ENCODE data around the gene OAS1.

OAS1 gene

DNA sequence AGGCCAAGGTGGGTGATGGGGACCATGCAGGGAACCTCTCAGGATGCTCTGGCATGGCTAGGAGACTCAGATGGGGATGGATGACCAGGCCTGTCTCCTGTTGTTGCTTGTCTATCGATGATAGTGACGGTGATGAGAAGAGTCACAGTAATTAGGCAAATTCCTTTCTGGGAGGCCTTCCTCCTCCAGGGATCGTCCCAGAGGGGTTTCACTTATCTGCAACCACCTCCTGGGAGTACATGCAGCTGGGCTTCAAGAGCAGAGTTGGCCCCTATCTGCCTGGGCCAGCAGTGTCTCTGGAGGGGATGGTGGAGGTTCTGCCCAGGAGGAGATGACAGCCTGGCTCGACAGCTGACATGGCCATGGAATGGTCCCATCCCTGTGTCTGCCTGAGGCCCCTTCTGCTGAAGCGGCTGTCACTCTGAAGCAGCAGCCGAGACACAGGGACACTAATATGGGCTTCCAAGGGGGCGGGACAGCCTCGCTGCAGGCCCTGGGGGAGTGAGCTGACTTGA lies 27.5 kb upstream of the OAS1 start:
- no peak overlapping the region for H2AFZ ChIP-seq (ENCODE audit: low read length)
- no peaks in the 10 kb centered on the region for H3K9me2 ChIP-seq (ENCODE audit: low read depth, low read length)
- 0 out of 2 replicates have a peak, but pooled peaks cover 6% of the 10 kb centered on the region for H3K27me3 ChIP-seq (ENCODE audit: insufficient read depth, low read length)
- no peaks in the 10 kb centered on the region for H3K9me3 ChIP-seq (ENCODE audit: low read length)
- no peak overlapping the region for H3K4me3 ChIP-seq (ENCODE audit: low read depth, low read length, poor library complexity, severe bottlenecking)
- H3K4me1 ChIP-seq (ENCODE audit: insufficient read depth, low read length, severe bottlenecking), result no peaks in the 10 kb centered on the region
- no peak overlapping the region for H3K27ac ChIP-seq (ENCODE audit: low read depth, low read length, poor library complexity, severe bottlenecking)
- no peak overlapping the region for H3K9ac ChIP-seq (ENCODE audit: low read length)
- H3K79me2 ChIP-seq (ENCODE audit: insufficient read depth, low read length), result no peaks in the 10 kb centered on the region
- H3K4me2 ChIP-seq (ENCODE audit: low read length), result no peak overlapping the region
- H4K20me1 ChIP-seq (ENCODE audit: insufficient read depth, low read length), result no peaks in the 10 kb centered on the region
- TF ChIP-seq, protein P1, sequence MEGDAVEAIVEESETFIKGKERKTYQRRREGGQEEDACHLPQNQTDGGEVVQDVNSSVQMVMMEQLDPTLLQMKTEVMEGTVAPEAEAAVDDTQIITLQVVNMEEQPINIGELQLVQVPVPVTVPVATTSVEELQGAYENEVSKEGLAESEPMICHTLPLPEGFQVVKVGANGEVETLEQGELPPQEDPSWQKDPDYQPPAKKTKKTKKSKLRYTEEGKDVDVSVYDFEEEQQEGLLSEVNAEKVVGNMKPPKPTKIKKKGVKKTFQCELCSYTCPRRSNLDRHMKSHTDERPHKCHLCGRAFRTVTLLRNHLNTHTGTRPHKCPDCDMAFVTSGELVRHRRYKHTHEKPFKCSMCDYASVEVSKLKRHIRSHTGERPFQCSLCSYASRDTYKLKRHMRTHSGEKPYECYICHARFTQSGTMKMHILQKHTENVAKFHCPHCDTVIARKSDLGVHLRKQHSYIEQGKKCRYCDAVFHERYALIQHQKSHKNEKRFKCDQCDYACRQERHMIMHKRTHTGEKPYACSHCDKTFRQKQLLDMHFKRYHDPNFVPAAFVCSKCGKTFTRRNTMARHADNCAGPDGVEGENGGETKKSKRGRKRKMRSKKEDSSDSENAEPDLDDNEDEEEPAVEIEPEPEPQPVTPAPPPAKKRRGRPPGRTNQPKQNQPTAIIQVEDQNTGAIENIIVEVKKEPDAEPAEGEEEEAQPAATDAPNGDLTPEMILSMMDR (IDR thresholded peaks at IDR 0.05; ENCODE audit: low read length), result no peak
- TF ChIP-seq EZH2 (IDR thresholded peaks at IDR 0.05; ENCODE audit: borderline replicate concordance, low read length), result no peak
- H3F3A ChIP-seq (ENCODE audit: insufficient read depth, low read length), result no peaks in the 10 kb centered on the region
- no peaks in the 10 kb centered on the region for H3K36me3 ChIP-seq (ENCODE audit: insufficient read depth, low read length)

DNA sequence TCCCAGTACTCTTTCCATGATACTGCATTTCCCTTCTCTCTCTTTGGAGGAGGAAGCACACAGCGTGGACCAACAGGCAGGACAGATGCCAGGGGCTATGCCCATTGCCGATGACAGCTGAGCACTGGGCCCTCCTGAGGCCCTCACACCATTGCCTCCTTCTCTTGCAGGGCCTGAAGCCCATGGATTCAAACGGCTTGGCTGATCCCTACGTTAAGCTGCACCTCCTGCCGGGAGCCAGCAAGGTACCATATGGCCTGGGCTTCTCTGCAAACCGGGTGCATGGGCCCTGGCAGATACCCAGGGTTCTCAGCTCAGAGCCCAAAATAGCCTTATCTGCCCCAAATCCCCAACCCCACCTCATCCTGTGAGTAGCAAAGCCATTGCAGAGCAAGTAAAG lies 25.2 kb upstream of the OAS1 start:
- Histone ChIP-seq H2AFZ (ENCODE audit: low read length) (no peak overlapping the region), H3K27me3 (ENCODE audit: insufficient read depth, low read length) (peaks cover 15% of the 10 kb centered on the region; the same call in 1 of the 2 replicates), H3K9ac (ENCODE audit: low read length) (no peak overlapping the region), H3K79me2 (ENCODE audit: insufficient read depth, low read length) (no peaks in the 10 kb centered on the region), H4K20me1 (ENCODE audit: insufficient read depth, low read length) (no peaks in the 10 kb centered on the region), H3K9me2 (ENCODE audit: low read depth, low read length) (no peaks in the 10 kb centered on the region), H3F3A (ENCODE audit: insufficient read depth, low read length) (no peaks in the 10 kb centered on the region), H3K4me2 (ENCODE audit: low read length) (no peak overlapping the region), H3K27ac (ENCODE audit: low read depth, low read length, poor library complexity, severe bottlenecking) (no peak overlapping the region), H3K4me1 (ENCODE audit: insufficient read depth, low read length, severe bottlenecking) (no peaks in the 10 kb centered on the region), H3K9me3 (ENCODE audit: low read length) (no peaks in the 10 kb centered on the region), H3K36me3 (ENCODE audit: insufficient read depth, low read length) (no peaks in the 10 kb centered on the region), H3K4me3 (ENCODE audit: low read depth, low read length, poor library complexity, severe bottlenecking) (no peak overlapping the region)
- TF ChIP-seq, protein P1 (IDR thresholded peaks at IDR 0.05; ENCODE audit: low read length), result no peak

DNA sequence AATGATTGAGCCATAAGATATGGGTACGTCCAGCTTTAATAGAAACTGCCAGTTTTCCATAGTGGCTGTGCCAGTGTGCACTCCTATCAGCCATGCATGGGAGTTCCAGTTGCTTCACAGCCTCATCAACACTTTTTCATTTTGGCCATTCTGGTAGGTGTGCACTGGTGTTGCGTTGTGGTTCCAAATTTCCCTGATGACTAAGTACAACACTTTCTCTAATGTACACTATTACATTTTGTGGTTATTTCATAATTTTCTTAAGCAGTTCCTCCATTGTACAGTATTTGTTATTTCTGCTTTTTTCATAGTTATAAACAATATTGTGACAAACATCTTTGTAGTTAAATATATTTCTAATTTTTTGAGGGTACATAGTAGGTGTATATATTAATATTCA lies 21.5 kb upstream of the OAS1 start:
- H3K79me2 ChIP-seq (ENCODE audit: insufficient read depth, low read length), result no peaks in the 10 kb centered on the region
- H3F3A ChIP-seq (ENCODE audit: insufficient read depth, low read length), result no peaks in the 10 kb centered on the region
- no peak overlapping the region for H2AFZ ChIP-seq (ENCODE audit: low read length)
- H3K36me3 ChIP-seq (ENCODE audit: insufficient read depth, low read length), result no peaks in the 10 kb centered on the region
- H3K4me1 ChIP-seq (ENCODE audit: insufficient read depth, low read length, severe bottlenecking), result no peaks in the 10 kb centered on the region
- H3K9ac ChIP-seq (ENCODE audit: low read length), result no peak overlapping the region
- H4K20me1 ChIP-seq (ENCODE audit: insufficient read depth, low read length), result no peaks in the 10 kb centered on the region
- TF ChIP-seq, protein P1 (IDR thresholded peaks at IDR 0.05; ENCODE audit: low read length), result no peak
- peaks cover 9% of the 10 kb centered on the region; the same call in 1 of the 2 replicates for H3K27me3 ChIP-seq (ENCODE audit: insufficient read depth, low read length)
- H3K27ac ChIP-seq (ENCODE audit: low read depth, low read length, poor library complexity, severe bottlenecking), result no peak overlapping the region
- H3K9me3 ChIP-seq (ENCODE audit: low read length), result no peaks in the 10 kb centered on the region
- no peak overlapping the region for H3K4me2 ChIP-seq (ENCODE audit: low read length)
- no peaks in the 10 kb centered on the region for H3K9me2 ChIP-seq (ENCODE audit: low read depth, low read length)
- no peak overlapping the region for H3K4me3 ChIP-seq (ENCODE audit: low read depth, low read length, poor library complexity, severe bottlenecking)

All from OCI-LY1 (cell line).